HG03066 (cell line): ENCODE results near the gene SYCE1.
"Not testable (repeated sequence)": the region's sequence is repeated elsewhere in the genome, so short reads cannot be mapped to it uniquely, and the experiment has no call there.

ENCODE experiments used
- ATAC-seq: cut with Tn5 transposase; IDR thresholded peaks from one replicate; pipeline ENCODE4 v1.9.1; 2021; ENCODE audit warnings: low read depth; ENCODE audit not compliant: unreplicated experiment

Gene SYCE1

DNA sequence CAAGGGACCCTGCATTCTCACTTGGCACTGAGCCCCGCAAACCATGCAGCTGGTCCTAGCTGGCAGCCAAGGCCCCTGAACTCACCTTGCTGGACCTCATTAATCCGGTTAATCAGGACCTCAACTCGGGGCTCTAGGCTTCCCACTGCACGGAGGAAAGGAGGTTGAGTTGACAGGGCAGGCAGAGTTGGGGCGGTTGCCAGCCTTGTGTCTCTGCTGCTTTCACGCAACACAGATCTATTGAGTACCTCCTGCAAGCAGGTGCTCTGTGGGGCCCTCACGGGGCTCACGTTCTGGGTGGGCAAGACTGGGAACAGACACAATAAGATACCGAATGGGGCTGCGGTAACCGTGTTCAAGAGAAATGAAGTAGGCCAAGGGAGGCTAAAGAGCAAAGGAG lies 6.2 kb downstream of the SYCE1 start:
- no peak for ATAC-seq

DNA sequence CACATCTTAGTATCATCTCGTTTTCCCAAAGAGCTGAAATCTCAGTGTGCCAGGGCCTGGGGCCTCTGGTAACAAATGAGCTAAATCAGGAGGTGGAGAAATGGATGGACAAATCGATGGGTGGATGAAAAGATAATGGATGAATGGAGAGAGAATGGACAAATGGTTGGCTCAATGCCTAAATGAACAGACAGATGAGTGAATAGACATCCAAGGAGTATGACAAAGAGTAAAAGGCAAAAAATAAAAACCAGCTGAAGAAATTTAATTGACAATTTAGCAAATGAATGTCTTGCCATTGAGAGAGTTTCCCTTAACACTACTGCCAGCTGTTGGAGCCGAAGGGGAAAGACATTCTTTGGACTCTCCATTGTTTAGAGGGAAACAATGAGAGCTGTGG lies 8.0 kb downstream of the SYCE1 start:
- ATAC-seq, result no peak

DNA sequence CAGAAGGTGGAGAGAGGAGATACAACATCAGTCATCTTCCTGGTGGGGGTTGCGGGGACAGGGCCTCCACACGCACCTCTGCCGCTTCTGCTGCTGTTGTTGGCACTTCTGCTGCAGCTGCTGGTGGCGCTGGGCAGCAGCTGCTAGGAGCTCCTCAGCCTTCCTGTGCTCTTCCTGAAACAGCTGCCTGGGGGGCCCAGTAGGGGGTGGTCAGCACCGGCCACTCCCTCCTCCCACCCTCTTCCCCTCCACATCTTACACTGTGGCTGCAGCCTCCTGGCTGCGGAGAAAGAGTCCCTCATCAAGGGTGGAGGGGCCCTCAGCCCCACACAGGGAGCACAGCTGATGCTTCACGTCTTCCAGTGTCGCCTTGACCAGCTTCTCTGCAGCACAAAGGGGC lies 9.9 kb downstream of the SYCE1 start:
- ATAC-seq, result no peak

DNA sequence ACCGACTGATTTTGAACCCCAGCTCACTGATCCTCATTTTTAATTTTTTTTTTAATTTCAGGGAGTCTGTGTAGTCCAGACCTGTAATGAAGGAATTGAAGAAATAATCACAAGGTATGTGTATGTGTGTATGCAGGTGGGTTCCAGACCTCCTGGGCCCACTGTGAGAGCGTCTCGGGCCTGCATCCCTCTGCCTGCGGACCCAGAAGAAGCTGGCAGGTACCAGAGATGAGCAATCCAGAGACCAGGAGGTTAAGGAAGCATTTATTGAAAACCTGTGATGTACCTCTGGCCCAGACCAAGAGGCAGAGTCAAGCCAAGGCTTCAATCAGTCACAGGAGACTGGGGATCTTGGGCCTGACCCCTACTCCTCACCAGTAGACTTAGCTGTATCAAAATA lies 10.8 kb downstream of the SYCE1 start:
- no peak for ATAC-seq

DNA sequence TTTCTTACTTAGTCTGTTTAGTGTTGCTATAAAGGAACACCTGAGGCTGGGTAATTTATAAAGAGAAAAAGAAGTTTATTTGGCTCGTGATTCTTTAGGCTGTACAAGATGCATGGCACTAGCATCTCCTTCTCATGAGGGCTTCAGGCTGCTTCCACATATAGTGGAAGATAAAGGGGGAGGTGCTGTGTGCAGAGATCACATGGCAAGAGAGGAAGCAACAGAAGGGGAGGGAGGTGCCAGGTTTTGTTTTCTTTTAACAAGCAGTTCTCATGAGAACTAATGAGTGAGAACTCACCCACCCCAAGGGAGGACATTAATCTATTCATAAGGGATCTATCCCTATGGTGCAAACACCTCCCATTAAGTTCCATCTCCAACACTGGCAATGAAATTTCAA lies 20.9 kb downstream of the SYCE1 start:
- no peak for ATAC-seq

DNA sequence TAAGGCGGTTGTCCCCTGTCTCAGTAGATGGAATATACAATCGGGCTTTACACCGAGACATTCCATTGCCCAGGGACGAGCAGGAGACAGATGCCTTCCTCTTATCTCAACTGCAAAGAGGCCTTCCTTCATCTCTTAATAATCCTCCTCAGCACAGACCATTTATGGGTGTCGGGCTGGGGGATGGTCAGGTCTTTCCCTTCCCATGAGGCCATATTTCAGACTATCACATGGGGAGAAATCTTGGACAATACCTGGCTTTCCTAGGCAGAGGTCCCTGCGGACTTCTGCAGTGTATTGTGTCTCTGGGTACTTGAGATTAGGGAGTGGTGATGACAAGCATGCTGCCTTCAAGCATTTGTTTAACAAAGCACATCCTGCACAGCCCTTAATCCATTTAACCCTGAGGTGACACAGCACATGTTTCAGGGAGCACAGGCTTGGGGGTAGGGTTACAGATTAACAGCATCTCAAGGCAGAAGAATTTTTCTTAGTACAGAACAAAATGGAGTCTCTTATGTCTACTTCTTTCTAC lies 23.9 kb downstream of the SYCE1 start:
- ATAC-seq, result not testable (repeated sequence)

DNA sequence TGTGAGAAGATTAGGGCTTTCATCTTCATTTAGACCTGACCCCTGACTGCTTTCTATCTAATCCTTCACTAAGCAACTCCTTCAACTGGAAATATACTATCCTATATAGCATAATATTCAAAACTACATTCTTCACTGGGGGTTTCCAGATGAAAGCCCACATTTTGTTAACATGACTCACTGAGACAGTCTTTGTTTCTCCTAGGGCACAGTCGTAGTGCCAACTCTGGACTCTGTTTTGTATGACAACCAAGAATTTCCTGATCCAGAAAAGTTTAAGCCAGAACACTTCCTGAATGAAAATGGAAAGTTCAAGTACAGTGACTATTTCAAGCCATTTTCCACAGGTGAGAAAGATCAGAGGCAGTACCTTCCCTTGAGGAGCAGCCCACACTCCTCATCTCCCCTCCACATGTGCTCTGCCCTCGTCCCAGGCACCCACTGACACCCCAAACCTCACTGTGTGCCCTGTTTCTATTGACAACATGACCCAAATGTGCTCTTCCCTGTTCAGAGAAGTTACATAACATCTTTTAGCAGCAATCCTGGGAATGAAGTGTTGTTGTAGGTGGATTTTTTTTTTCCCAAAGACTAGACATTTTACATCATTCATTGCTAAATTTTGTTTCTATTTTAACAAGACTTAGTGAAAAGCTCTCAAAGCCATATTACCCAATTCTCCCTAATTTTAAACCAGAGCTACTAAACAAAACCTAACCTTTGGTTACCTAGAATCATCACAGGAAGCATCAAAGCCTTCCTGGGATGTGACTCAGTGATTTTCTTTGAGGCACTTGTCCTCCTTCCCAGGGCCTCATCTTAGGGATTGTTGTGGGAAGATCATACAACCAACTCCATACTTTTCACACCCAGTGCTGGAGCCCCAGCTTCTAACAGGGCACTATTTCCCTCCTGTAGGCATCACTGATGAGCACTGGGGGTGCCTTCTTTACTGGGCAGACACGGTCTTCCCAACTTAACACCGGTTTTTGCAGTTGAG lies 27.5 kb downstream of the SYCE1 start:
- no peak for ATAC-seq

DNA sequence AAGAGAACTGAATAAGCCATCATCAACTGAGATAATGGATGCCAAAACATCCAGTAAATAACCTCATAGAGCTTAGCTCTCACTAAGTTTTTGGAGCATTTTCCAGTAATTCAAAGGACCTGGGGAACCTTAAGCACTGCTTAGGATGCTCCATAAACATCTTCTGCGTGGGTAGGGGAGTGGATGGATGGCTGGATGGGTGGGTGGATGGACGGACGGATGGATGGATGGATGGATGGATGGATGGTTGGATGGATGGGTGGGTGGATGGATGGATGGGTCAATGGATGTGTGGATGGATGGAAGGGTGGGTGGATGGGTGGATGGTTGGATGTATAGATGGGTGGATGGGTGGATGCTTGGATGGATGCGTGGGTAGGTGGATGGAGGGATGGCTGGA lies 29.2 kb downstream of the SYCE1 start:
- ATAC-seq, result no peak

DNA sequence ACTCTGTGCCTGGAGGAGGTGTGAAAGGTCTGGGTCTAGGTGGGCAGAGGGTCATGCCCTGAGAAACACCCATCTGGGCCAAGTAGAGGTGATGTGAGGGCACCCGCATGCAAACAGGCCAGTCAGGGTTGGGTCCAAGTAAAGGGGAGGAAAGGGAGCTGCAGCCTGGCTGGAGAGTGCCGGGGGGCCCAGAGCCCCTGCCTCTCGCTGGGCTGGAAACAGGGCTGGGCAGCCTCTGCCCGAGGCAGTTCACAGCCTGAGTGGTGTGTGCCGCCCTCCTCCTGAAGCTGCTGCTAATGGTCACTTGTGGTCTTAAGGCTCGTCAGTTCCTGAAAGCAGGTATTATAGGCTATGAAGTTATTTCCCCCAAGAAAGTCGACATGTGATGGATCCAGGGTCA lies 31.0 kb downstream of the SYCE1 start:
- ATAC-seq, result no peak

DNA sequence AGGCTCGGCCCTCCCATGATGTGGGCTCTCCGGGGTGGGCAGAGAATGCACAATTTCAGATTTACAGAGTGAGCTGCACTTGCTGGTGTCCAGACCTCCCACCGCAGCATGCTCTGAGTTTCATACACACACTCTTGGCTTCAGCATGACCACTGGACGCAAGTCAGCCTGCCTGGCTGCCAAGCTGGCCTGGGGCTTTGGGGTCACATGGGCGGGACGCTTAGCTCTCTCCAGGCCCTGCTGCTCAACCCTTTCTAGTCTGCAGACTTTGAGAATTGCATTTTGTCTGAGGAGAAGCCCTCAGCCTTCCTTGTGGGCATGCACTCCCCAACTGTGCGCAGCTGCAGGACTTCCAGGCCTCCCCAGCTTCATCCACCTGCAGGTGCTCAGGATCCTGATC lies 32.5 kb downstream of the SYCE1 start:
- no peak for ATAC-seq

DNA sequence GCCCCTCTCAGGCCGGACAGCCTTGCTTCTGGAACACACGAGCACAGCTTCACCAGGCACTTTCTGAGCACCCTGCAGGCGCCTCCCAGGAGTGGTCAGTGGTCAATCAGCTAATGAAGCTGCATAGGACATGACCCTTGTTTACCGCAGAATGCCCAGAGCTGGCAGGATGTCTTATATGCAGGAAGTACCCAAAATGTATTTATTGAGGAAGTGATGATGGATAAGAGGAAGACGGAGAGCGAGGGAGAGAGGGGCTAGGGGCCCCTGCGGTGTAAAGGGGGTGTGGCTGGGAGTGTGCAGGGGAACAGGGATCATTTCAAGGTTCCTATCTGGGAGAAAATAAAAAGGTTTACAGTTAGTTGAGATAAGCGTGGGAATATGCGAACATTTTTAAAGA lies 34.9 kb downstream of the SYCE1 start:
- no peak for ATAC-seq

DNA sequence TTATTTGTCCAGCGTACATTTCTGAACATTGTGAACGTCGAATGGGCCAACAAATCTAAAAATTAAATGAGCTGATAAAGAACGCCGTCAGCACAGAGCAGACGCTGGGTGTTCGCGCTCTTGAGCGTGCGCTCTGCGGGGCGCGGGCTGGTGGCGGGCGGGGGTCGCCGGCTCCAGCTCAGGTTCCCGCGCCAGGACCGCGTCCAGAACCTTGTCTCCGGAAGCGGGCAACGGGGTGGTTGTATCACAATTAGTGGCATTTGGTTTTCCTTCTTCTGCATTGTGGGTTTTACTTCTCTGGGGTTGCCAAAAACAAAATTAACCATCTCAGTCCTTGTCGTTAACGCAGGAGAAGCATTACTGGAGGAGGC lies 35.8 kb downstream of the SYCE1 start:
- no peak for ATAC-seq

DNA sequence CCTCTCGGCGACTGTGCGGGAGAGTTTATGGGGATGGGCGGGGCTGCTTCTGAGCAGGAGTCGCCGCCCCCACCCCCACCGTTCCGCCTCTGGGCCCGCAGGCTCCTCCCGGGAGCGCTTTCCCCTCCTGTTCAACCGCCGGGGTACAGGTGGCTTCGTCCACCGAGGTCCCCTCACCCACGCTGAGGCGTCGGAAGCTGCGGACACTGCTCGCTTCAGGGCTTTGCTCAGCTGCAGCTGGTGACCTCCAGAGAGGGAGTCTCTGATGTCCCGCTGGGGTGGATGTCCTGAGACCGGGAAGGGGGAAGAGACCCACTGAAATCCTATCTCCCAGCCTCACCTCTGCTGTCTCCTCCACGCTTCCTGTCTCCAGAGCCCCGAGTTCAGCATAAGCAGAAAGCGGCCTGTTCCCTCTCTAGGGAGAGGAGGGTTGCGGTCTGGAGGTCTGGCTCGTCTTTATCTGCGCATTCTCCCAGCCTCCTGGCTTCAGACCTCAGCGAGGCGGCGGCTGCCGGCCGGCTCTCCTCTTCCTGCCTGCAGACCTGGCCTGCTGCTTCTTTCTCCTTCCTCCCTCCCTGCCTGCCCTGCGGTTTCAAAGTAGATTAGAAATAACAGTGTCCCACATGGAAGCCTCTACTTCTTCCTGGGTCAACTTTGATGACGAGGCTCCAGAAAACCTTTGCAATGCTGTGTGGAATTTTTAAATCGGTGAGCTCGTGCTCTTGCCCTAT lies 36.4 kb downstream of the SYCE1 start:
- ATAC-seq, result no peak

DNA sequence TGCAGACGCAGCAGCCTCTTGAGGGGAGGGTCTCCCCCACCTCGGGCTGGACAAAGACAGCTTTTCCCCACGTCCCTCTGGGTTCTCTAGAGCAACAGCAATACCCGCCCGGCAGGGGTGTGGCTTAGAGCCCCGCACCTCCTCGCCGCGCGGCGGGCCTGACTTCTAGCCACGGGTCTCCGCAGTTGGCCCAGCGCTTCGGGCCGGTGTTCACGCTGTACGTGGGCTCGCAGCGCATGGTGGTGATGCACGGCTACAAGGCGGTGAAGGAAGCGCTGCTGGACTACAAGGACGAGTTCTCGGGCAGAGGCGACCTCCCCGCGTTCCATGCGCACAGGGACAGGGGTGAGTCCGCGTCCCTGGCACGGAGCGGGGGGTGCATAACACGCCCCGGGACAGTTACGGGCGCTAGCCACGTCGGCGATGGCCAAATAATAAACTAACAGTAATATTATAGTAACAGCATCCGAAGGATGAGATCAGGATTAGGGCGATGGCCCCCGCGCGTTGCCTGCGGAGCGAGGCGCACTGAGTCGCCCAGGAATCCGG lies 37.0 kb downstream of the SYCE1 start:
- no peak for ATAC-seq

DNA sequence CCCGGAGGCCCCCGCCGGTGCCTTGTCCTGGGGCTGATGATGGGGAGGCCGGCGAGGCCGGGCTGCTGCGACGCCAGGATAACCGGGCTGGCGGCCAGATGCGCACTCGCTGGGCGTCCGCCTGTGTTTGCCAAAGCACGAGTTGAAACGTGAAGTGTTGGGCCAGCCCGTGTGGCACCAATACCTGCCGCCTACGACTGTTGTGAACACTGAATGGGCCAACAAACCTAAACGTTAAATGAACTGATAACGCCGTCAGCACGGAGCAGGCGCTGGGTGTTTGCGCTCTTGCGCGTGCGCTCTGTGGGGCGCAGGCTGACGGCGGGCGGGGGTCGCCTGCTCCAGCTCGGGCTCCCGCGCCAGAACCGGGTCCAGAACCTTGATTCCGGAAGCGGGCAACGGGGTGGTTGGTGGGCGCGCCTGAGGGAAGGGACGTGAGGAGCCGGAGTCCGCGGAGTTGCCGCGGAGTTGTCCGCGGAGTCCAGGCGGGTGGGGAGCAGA lies 37.6 kb downstream of the SYCE1 start:
- ATAC-seq, result no peak

DNA sequence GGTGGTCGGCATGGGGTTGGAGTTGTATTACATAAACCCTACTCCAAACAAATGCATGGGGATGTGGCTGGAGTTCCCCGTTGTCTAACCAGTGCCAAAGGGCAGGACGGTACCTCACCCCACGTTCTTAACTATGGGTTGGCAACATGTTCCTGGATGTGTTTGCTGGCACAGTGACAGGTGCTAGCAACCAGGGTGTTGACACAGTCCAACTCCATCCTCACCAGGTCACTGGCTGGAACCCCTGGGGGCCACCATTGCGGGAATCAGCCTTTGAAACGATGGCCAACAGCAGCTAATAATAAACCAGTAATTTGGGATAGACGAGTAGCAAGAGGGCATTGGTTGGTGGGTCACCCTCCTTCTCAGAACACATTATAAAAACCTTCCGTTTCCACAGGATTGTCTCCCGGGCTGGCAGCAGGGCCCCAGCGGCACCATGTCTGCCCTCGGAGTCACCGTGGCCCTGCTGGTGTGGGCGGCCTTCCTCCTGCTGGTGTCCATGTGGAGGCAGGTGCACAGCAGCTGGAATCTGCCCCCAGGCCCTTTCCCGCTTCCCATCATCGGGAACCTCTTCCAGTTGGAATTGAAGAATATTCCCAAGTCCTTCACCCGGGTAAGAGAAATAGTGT lies 38.3 kb downstream of the SYCE1 start, which contains the start of gene CYP2E1:
TSS of gene CYP2E1 (plus strand) at position 407 of the 632 bp plus-strand sequence. CDS start at position 440, 33 bp downstream.
- no peak for ATAC-seq

DNA sequence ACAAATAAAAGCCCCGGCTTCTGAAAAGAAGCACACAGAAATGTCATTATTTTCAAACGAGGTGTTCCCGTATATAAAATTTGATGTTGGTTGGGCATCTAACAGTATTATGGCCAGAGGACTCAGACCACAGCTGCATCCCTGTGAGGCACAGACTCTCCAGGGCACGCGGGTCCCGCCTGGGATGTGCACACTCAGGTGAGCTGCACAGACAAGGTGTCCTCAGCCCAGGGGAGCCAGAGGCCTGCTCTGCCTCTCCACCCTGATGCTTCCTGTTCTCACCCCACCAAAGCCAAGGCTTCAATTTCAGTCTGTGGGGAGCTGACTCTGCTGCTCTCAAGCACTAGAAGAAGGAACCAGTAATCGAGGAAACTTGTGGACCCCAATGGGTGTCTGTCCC lies 39.9 kb downstream of the SYCE1 start:
- ATAC-seq, result no peak

DNA sequence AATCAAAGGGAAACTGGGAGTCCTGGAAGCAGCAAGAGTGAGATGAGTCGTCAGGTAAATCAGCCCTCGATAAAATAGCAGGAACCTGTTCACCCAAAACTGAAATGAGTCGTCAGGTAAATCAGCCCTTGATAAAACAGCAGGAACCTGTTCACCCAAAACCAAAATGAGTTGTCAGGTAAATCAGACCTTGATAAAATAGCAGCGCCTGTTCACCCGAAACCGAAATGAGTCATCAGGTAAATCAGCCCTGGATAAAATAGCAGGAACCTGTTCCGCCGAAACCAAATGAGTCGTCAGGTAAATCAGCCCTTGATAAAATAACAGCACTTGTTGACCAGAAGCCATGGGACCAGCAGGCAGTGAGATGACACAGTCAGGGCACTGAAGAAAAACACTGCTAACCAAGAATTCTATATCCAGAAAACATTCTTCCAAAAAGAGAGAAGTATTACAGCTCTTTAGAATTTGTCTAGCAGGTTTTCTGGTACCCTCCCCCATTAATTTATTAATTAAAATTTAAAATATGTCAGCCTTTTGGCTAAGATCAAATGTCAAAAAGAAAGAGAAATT lies 41.7 kb downstream of the SYCE1 start:
- no peak for ATAC-seq

DNA sequence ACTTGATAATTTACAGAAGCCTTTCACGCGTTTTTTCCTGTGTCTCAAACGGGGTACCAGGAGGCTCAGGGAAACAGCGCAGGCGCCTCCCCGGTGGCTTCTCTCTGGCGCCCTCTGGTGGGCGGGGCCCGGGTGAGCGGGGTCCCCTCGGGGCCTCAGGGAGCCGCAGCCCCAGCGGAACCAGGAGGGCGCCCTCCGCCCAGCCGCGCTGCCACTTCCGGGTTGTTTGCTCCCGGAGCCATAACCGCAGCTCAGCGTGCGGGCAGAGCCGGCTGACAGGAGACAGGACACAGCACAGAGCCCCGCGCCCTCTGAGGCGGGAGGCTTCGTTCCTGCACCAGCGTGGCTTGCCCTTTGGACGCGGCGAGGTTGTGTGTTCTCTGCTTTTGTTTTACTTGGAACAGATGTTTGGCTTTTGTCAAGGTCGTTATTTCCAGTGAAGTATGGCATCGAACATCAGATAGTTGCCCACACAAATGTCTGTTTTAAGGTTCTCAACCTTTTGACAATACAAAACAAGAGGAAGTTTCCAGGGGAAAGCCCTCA lies 45.1 kb downstream of the SYCE1 start:
- peak; percentile 58 for ATAC-seq

DNA sequence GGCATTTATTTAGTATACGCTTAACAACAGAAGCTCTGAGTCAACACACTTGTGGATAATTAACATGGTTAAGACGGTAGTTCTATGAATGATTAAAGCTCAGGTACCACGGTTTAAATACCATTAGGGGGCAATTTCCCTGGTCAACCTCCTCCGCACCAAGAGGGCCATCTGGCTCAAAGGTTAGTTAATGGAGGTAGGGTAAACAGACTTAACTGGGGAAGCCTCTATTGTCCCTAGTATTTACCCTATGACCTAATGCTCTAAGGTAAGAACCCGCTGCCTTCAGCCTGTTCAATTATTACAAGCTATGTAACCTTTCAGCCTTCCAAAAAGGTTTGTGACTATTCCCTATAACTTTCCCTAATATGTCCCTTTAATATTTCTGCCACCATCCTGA lies 46.9 kb downstream of the SYCE1 start:
- not testable (repeated sequence) for ATAC-seq
